ENCODE results near the gene GLUL.

Gene GLUL

GRCh38 chr1:182394055-182394775 is 2.6 kb upstream of the GLUL start:
- Histone ChIP-seq H3K4me3 (IDR thresholded peaks at IDR 0.05; ENCODE audit: insufficient read depth, low read depth, low read length) (no peak overlapping the region), H3K9ac (no peak overlapping the region), H4K20me1 (ENCODE audit: insufficient read depth) (no peaks in the 10 kb centered on the region), H3K4me2 (no peak overlapping the region), H3K27me3 (ENCODE audit: insufficient read depth, low read depth) (no peaks in the 10 kb centered on the region), H2AFZ (ENCODE audit: low read depth) (no peak overlapping the region), H3K36me3 (ENCODE audit: insufficient read depth) (no peaks in the 10 kb centered on the region), H3K27ac (no peak overlapping the region), H3K79me2 (ENCODE audit: insufficient read depth, low read depth) (peaks cover 13% of the 10 kb centered on the region), H3K4me1 (ENCODE audit: low read depth, poor library complexity, severe bottlenecking) (peaks cover 19% of the 10 kb centered on the region)
- no peak for TF ChIP-seq CTCF (conservative IDR thresholded peaks at IDR 0.05; ENCODE audit: low read depth, low read length)

GRCh38 chr1:182392050-182393028 is 749 bp upstream of the GLUL start:
- Histone ChIP-seq H3K4me3 (IDR thresholded peaks at IDR 0.05; ENCODE audit: insufficient read depth, low read depth, low read length) (no peak overlapping the region), H3K9ac (peak overlapping the region; percentile 80; the same call in 1 of the 2 replicates), H3K4me2 (peak overlapping the region; percentile 89), H3K27ac (peak overlapping the region; percentile 72; the same call in 1 of the 2 replicates), H3K27me3 (ENCODE audit: insufficient read depth, low read depth) (no peaks in the 10 kb centered on the region), H2AFZ (ENCODE audit: low read depth) (peak overlapping the region; percentile 83), H3K4me1 (ENCODE audit: low read depth, poor library complexity, severe bottlenecking) (peaks cover 24% of the 10 kb centered on the region), H4K20me1 (ENCODE audit: insufficient read depth) (no peaks in the 10 kb centered on the region), H3K36me3 (ENCODE audit: insufficient read depth) (no peaks in the 10 kb centered on the region), H3K79me2 (ENCODE audit: insufficient read depth, low read depth) (peaks cover 13% of the 10 kb centered on the region)
- no peak for TF ChIP-seq CTCF (conservative IDR thresholded peaks at IDR 0.05; ENCODE audit: low read depth, low read length)

GRCh38 chr1:182391028-182391361 is 595 bp downstream of the GLUL start:
- H3K27me3 ChIP-seq (ENCODE audit: insufficient read depth, low read depth) = no peaks in the 10 kb centered on the region
- H4K20me1 ChIP-seq (ENCODE audit: insufficient read depth) = no peaks in the 10 kb centered on the region
- H2AFZ ChIP-seq (ENCODE audit: low read depth) = peak overlapping the region; percentile 83
- H3K4me1 ChIP-seq (ENCODE audit: low read depth, poor library complexity, severe bottlenecking) = peaks cover 24% of the 10 kb centered on the region
- H3K27ac ChIP-seq = peak overlapping the region; percentile 72
- TF ChIP-seq CTCF (conservative IDR thresholded peaks at IDR 0.05; ENCODE audit: low read depth, low read length) = no peak
- no peaks in the 10 kb centered on the region; the same call in 1 of the 2 replicates for H3K36me3 ChIP-seq (ENCODE audit: insufficient read depth)
- H3K4me2 ChIP-seq = peak overlapping the region; percentile 89
- peaks cover 13% of the 10 kb centered on the region for H3K79me2 ChIP-seq (ENCODE audit: insufficient read depth, low read depth)
- peak overlapping the region; percentile 80 for H3K9ac ChIP-seq
- H3K4me3 ChIP-seq (IDR thresholded peaks at IDR 0.05; ENCODE audit: insufficient read depth, low read depth, low read length) = peak overlapping the region; percentile 91

- H3K36me3 ChIP-seq (ENCODE audit: insufficient read depth) = peaks cover 4% of the 10 kb centered on the region; the same call in 1 of the 2 replicates
- TF ChIP-seq CTCF (conservative IDR thresholded peaks at IDR 0.05; ENCODE audit: low read depth, low read length) = no peak
- H3K4me2 ChIP-seq = peak overlapping the region; percentile 89
- no peak overlapping the region for H3K27ac ChIP-seq
- peaks cover 13% of the 10 kb centered on the region for H3K79me2 ChIP-seq (ENCODE audit: insufficient read depth, low read depth)
- no peaks in the 10 kb centered on the region for H4K20me1 ChIP-seq (ENCODE audit: insufficient read depth)
- H3K27me3 ChIP-seq (ENCODE audit: insufficient read depth, low read depth) = no peaks in the 10 kb centered on the region
- H2AFZ ChIP-seq (ENCODE audit: low read depth) = no peak overlapping the region
- no peak overlapping the region for H3K4me3 ChIP-seq (IDR thresholded peaks at IDR 0.05; ENCODE audit: insufficient read depth, low read depth, low read length)
- H3K4me1 ChIP-seq (ENCODE audit: low read depth, poor library complexity, severe bottlenecking) = peaks cover 24% of the 10 kb centered on the region
- H3K9ac ChIP-seq = no peak overlapping the region
Measured at GRCh38 chr1:182389619-182390047, 2.0 kb downstream of the GLUL start.
